ENCODE data around the gene IVL.

The IVL gene

GRCh38 chr1:152907686-152908601 is at the start of gene IVL:
Gene IVL, plus strand, starts transcription at chr1:152908546. Its CDS starts 1,252 bp downstream, at chr1:152909798.
- no peaks in the 10 kb centered on the region for H3K9me3 ChIP-seq (ENCODE audit: control insufficient read depth in 2 of 2, low read length in 2 of 2)
- H3K9ac ChIP-seq (ENCODE audit: low read length in 2 of 2): no peak within 1 kb of the TSS
- peaks cover 3 to 8% of the 10 kb centered on the region in 2 donors for H3K27me3 ChIP-seq (ENCODE audit: control insufficient read depth in 1 of 2, insufficient read depth in 2 of 2, low read length in 2 of 2)
- no peak within 1 kb of the TSS for H3K27ac ChIP-seq (ENCODE audit: low read length)
- H3K36me3 ChIP-seq (ENCODE audit: control insufficient read depth in 2 of 2, insufficient read depth in 2 of 2, low read length in 2 of 2): no peaks in the 10 kb centered on the region
- H3K4me3 ChIP-seq (ENCODE audit: low read length in 2 of 2): no peak within 1 kb of the TSS
- H3K4me1 ChIP-seq (ENCODE audit: control insufficient read depth, insufficient read depth, low read length): no peaks in the 10 kb centered on the region

- Histone ChIP-seq H3K4me1 (ENCODE audit: control insufficient read depth, insufficient read depth, low read length) (peaks cover 15% of the 10 kb centered on the region), H3K27me3 (ENCODE audit: control insufficient read depth in 1 of 2, insufficient read depth in 2 of 2, low read length in 2 of 2) (no peaks in the 10 kb centered on the region), H3K9me3 (ENCODE audit: control insufficient read depth in 2 of 2, low read length in 2 of 2) (no peaks in the 10 kb centered on the region), H3K9ac (ENCODE audit: low read length in 2 of 2) (no peak within 1 kb of the TSS), H3K4me3 (ENCODE audit: low read length in 2 of 2) (no peak within 1 kb of the TSS), H3K27ac (ENCODE audit: low read length) (no peak within 1 kb of the TSS), H3K36me3 (ENCODE audit: control insufficient read depth in 2 of 2, insufficient read depth in 2 of 2, low read length in 2 of 2) (no peaks in the 10 kb centered on the region)
These were observed 48.6 kb upstream of the IVL start, which contains the start of gene LCE7A for GRCh38 chr1:152859696-152860095. Gene LCE7A, plus strand, starts transcription at chr1:152859996. Its CDS starts 702 bp downstream, at chr1:152860698.

DNA sequence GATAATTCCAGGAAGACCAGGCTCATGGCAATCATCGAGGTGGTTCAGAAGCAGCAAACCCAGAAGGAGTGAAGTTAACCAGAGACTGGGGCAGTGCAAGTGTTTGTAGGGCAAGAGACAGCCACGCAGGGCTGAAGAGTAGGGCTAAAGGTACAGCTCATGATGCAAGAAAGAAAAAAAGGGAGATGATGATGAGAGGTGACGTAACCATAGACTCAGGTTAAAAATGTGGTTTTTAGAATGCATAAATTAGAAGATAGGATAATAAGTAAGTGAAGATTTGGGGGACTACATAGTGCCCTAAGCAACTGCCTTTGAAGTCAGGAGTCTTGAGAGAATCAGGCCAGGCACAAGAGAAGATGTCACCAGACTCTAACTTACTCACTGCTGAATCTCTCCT is 48.2 kb upstream of the IVL start:
- peaks cover 15% of the 10 kb centered on the region for H3K4me1 ChIP-seq (ENCODE audit: control insufficient read depth, insufficient read depth, low read length)
- H3K9me3 ChIP-seq (ENCODE audit: control insufficient read depth in 2 of 2, low read length in 2 of 2): no peaks in the 10 kb centered on the region
- no peak overlapping the region for H3K27ac ChIP-seq (ENCODE audit: low read length)
- no peaks in the 10 kb centered on the region for H3K27me3 ChIP-seq (ENCODE audit: control insufficient read depth in 1 of 2, insufficient read depth in 2 of 2, low read length in 2 of 2)
- H3K36me3 ChIP-seq (ENCODE audit: control insufficient read depth in 2 of 2, insufficient read depth in 2 of 2, low read length in 2 of 2): no peaks in the 10 kb centered on the region
- H3K9ac ChIP-seq (ENCODE audit: low read length in 2 of 2): no peak overlapping the region
- H3K4me3 ChIP-seq (ENCODE audit: low read length in 2 of 2): no peak overlapping the region

DNA sequence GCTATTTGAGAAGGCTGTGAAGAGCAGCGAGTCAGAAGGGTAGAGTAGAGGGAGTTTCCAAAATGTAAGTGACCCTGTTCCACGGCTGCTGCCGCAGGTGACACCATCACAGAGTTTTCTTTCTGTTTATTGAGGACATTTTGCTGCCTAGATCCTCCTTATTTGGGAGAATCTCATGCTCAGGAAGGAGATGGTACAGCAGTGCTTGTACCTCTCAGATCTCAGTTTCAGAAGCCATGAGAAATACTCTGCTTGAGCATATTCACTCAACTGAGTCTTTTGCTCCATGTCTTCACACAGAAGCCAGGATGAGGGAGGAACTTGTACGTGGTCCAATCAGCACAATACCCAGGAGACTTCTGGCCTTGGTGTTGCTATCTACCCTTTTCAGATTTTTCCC is 47.0 kb upstream of the IVL start:
- no peak overlapping the region for H3K4me3 ChIP-seq (ENCODE audit: low read length in 2 of 2)
- H3K4me1 ChIP-seq (ENCODE audit: control insufficient read depth, insufficient read depth, low read length): peaks cover 15% of the 10 kb centered on the region
- no peaks in the 10 kb centered on the region for H3K27me3 ChIP-seq (ENCODE audit: control insufficient read depth in 1 of 2, insufficient read depth in 2 of 2, low read length in 2 of 2)
- no peak overlapping the region for H3K9ac ChIP-seq (ENCODE audit: low read length in 2 of 2)
- no peaks in the 10 kb centered on the region for H3K36me3 ChIP-seq (ENCODE audit: control insufficient read depth in 2 of 2, insufficient read depth in 2 of 2, low read length in 2 of 2)
- no peak overlapping the region for H3K27ac ChIP-seq (ENCODE audit: low read length)
- no peaks in the 10 kb centered on the region for H3K9me3 ChIP-seq (ENCODE audit: control insufficient read depth in 2 of 2, low read length in 2 of 2)

DNA sequence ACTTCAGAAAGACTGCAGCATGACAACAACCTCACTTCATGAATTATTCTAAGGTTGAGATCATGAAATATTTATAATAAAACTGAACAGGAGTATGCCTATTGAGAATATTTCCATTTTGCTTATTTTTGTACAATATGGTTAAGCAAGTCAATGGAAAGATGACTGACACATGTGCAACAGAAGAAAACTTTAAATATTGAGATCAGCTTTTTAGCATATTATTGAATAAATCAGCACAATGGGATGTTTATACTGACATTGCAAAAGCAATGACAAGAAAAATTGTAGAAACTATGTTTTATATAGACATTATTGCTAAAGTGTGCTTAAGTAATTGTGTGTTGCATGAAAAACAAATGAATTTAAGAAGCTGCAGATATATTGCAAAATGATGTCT is 43.9 kb upstream of the IVL start:
- H3K9me3 ChIP-seq (ENCODE audit: control insufficient read depth in 2 of 2, low read length in 2 of 2): no peaks in the 10 kb centered on the region
- H3K4me1 ChIP-seq (ENCODE audit: control insufficient read depth, insufficient read depth, low read length): peaks cover 15% of the 10 kb centered on the region
- H3K36me3 ChIP-seq (ENCODE audit: control insufficient read depth in 2 of 2, insufficient read depth in 2 of 2, low read length in 2 of 2): no peaks in the 10 kb centered on the region
- H3K27ac ChIP-seq (ENCODE audit: low read length): no peak overlapping the region
- no peak overlapping the region for H3K4me3 ChIP-seq (ENCODE audit: low read length in 2 of 2)
- H3K9ac ChIP-seq (ENCODE audit: low read length in 2 of 2): no peak overlapping the region
- no peaks in the 10 kb centered on the region for H3K27me3 ChIP-seq (ENCODE audit: control insufficient read depth in 1 of 2, insufficient read depth in 2 of 2, low read length in 2 of 2)

DNA sequence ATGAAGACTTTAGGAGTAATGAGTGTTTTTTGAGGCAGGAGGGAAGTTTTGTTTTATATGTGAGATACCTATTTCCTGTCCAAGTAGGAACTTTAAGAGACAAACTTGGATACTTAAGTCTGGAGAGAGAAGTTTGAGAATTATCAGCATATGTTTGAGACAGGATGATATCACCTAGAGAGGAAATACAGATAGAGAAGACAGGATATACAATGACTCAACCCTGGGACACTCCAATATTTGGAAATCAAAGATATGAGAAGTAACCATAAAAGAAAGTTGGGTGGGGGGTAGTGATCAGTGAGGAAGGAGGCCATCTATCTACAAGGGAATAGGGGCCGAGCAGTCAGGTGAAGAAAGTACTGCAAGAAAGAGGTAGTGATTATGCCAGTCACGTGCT is 42.0 kb upstream of the IVL start:
- Histone ChIP-seq H3K36me3 (ENCODE audit: control insufficient read depth in 2 of 2, insufficient read depth in 2 of 2, low read length in 2 of 2) (no peaks in the 10 kb centered on the region), H3K4me1 (ENCODE audit: control insufficient read depth, insufficient read depth, low read length) (peaks cover 8% of the 10 kb centered on the region), H3K27ac (ENCODE audit: low read length) (no peak overlapping the region), H3K4me3 (ENCODE audit: low read length in 2 of 2) (no peak overlapping the region), H3K9me3 (ENCODE audit: control insufficient read depth in 2 of 2, low read length in 2 of 2) (no peaks in the 10 kb centered on the region), H3K27me3 (ENCODE audit: control insufficient read depth in 1 of 2, insufficient read depth in 2 of 2, low read length in 2 of 2) (no peaks in the 10 kb centered on the region), H3K9ac (ENCODE audit: low read length in 2 of 2) (no peak overlapping the region)

GRCh38 chr1:152869808-152870419 is 38.4 kb upstream of the IVL start:
- Histone ChIP-seq H3K9me3 (ENCODE audit: control insufficient read depth in 2 of 2, low read length in 2 of 2) (no peaks in the 10 kb centered on the region), H3K9ac (ENCODE audit: low read length in 2 of 2) (no peak overlapping the region), H3K27me3 (ENCODE audit: control insufficient read depth in 1 of 2, insufficient read depth in 2 of 2, low read length in 2 of 2) (no peaks in the 10 kb centered on the region), H3K27ac (ENCODE audit: low read length) (no peak overlapping the region), H3K4me1 (ENCODE audit: control insufficient read depth, insufficient read depth, low read length) (no peaks in the 10 kb centered on the region), H3K4me3 (ENCODE audit: low read length in 2 of 2) (no peak overlapping the region), H3K36me3 (ENCODE audit: control insufficient read depth in 2 of 2, insufficient read depth in 2 of 2, low read length in 2 of 2) (no peaks in the 10 kb centered on the region)

DNA sequence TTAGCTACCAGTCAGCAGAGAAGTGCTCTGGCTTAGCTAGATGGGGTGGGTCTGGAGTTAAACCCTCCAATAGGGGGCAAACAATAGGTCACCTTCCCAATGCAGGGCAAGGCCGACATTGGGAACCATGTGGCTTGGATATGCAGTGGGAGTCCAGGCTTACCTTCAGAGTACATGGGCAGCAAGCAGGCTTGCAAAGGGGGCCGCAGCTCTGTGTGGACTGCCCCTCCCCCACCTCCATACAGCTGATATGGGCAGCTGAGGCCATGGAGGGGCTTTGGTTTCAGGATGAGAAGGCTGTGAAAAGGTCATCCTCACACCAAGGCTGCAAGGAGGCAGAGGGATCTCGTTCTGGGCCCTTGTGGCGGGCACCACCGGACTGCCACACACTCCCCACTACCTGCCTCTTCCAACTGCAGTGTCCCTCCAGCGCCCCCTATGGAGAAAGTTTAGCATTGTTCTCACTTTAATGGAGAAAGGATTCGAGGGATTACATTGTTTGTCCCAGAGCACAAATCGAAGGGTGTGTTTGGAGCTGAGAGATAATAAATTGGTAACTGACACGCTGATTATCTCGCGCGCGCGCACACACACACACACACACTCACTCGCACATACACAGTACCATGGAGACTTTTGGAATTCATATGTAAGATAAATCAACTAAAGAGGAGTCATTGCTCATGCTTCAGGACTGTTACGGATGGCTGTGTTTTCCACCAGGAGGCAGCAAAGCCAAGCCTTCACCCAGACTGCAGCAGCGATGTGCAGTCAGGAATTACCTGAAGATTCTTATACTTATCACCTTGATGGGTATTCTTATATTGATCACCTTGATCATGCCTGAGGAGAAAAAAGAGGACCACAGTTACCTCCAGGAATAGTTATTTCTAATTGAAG is 37.3 kb upstream of the IVL start:
- Histone ChIP-seq H3K9ac (ENCODE audit: low read length in 2 of 2) (no peak overlapping the region), H3K27ac (ENCODE audit: low read length) (no peak overlapping the region), H3K4me3 (ENCODE audit: low read length in 2 of 2) (no peak overlapping the region), H3K36me3 (ENCODE audit: control insufficient read depth in 2 of 2, insufficient read depth in 2 of 2, low read length in 2 of 2) (no peaks in the 10 kb centered on the region), H3K9me3 (ENCODE audit: control insufficient read depth in 2 of 2, low read length in 2 of 2) (no peaks in the 10 kb centered on the region), H3K27me3 (ENCODE audit: control insufficient read depth in 1 of 2, insufficient read depth in 2 of 2, low read length in 2 of 2) (no peaks in the 10 kb centered on the region), H3K4me1 (ENCODE audit: control insufficient read depth, insufficient read depth, low read length) (no peaks in the 10 kb centered on the region)

- no peak overlapping the region for H3K4me3 ChIP-seq (ENCODE audit: low read length in 2 of 2)
- no peak overlapping the region for H3K9ac ChIP-seq (ENCODE audit: low read length in 2 of 2)
- no peaks in the 10 kb centered on the region for H3K27me3 ChIP-seq (ENCODE audit: control insufficient read depth in 1 of 2, insufficient read depth in 2 of 2, low read length in 2 of 2)
- H3K9me3 ChIP-seq (ENCODE audit: control insufficient read depth in 2 of 2, low read length in 2 of 2): no peaks in the 10 kb centered on the region
- no peaks in the 10 kb centered on the region for H3K36me3 ChIP-seq (ENCODE audit: control insufficient read depth in 2 of 2, insufficient read depth in 2 of 2, low read length in 2 of 2)
- no peak overlapping the region for H3K27ac ChIP-seq (ENCODE audit: low read length)
- no peaks in the 10 kb centered on the region for H3K4me1 ChIP-seq (ENCODE audit: control insufficient read depth, insufficient read depth, low read length)
These were observed 36.6 kb upstream of the IVL start for GRCh38 chr1:152871731-152872126.

DNA sequence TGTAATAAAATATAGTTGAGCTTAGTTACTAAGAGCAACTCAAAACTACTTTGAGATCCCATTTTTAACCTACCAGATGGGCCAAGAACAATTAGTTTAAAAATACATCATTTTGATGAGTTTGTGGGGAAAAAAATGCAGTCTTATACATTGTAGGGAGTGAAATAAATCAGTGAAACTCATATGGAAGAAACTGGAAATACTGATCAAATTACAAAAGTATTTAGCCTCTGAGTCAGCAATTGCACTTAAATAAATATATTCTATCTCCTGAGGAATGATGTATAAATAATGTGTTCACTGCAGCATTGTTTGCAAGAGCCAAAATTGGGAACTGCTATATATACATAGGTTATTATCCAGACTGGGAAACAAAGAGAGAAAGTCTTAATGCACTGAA is 34.9 kb upstream of the IVL start:
- H3K27me3 ChIP-seq (ENCODE audit: control insufficient read depth in 1 of 2, insufficient read depth in 2 of 2, low read length in 2 of 2): no peaks in the 10 kb centered on the region
- no peak overlapping the region for H3K4me3 ChIP-seq (ENCODE audit: low read length in 2 of 2)

More for the DNA sequence above, 34.9 kb upstream of the IVL start:
- no peak overlapping the region for H3K27ac ChIP-seq (ENCODE audit: low read length)
- no peaks in the 10 kb centered on the region for H3K36me3 ChIP-seq (ENCODE audit: control insufficient read depth in 2 of 2, insufficient read depth in 2 of 2, low read length in 2 of 2)
- no peaks in the 10 kb centered on the region for H3K4me1 ChIP-seq (ENCODE audit: control insufficient read depth, insufficient read depth, low read length)
- no peak overlapping the region for H3K9ac ChIP-seq (ENCODE audit: low read length in 2 of 2)
- no peaks in the 10 kb centered on the region for H3K9me3 ChIP-seq (ENCODE audit: control insufficient read depth in 2 of 2, low read length in 2 of 2)
